Keratinocyte (primary cell): ENCODE measurements around the gene ARID3C.

Source experiments
- CTCF ChIP-seq, 3 experiments: IDR thresholded peaks in 1 of 3; conservative IDR thresholded peaks in 1 of 3; optimal IDR thresholded peaks in 1 of 3; 2 replicates in 2 of 3; 3 replicates in 1 of 3; pipeline versions ENCODE3 to v1.5.1; 2011; ENCODE audit warnings: low read length in 3 of 3, mild to moderate bottlenecking in 3 of 3, moderate library complexity in 2 of 3, control low read depth in 1 of 3, inconsistent platforms in 1 of 3; ENCODE audit not compliant: insufficient read depth in 2 of 3; ENCODE audit errors: extremely low read depth in 1 of 3
- EZH2 ChIP-seq: IDR thresholded peaks from one replicate; pipeline ENCODE4 v1.6.1; 2012; ENCODE audit warnings: inconsistent platforms, mild to moderate bottlenecking, low read length, moderate library complexity

GRCh38 chr9:34615132-34615531 lies 13.7 kb downstream of the ARID3C start:
- no peak for TF ChIP-seq CTCF (optimal IDR thresholded peaks at IDR 0.05 in 1 of 3, IDR thresholded peaks at IDR 0.05 in 1 of 3, conservative IDR thresholded peaks at IDR 0.05 in 1 of 3; ENCODE audit: extremely low read depth in 1 of 3, insufficient read depth in 2 of 3, low read length in 3 of 3)
- TF ChIP-seq EZH2, result no peak
